Transverse colon (tissue), 4 donors: ENCODE data around the gene ATG7. TPM values are rescaled to one million over a fixed set of nuclear protein-coding genes. Genes with fewer than 3 reads are reported as not detected.

Experiments
- DNase-seq: peaks from one replicate; pipeline ENCODE4 v3.0.0-alpha.2; 2019
- H3K27ac ChIP-seq, 4 donors: fragments of 200-600 bp; sonication (generic); 2 replicates each; pipeline ENCODE4 v1.5.1; 2016 to 2018; ENCODE audit warnings: inconsistent platforms in 4 of 4
- H3K27me3 ChIP-seq: fragments of 200-600 bp; sonication (generic); 2 replicates; pipeline ENCODE4 v1.5.1; 2017; ENCODE audit warnings: inconsistent platforms
- H3K36me3 ChIP-seq, 4 donors: fragments of 200-600 bp; sonication (generic); 2 replicates each; pipeline ENCODE4 v1.5.1; 2017 to 2019; ENCODE audit warnings: inconsistent platforms in 4 of 4
- H3K4me1 ChIP-seq, 4 donors: fragments of 200-600 bp; sonication (generic); 2 replicates each; pipeline ENCODE4 v1.5.1; 2017 to 2020; ENCODE audit warnings: inconsistent platforms in 4 of 4
- H3K4me3 ChIP-seq, 4 donors: fragments of 200-600 bp; sonication (generic); 1 replicate in 1 of 4; 2 replicates in 3 of 4; pipeline versions ENCODE4 v1.5.1 to v1.6.1; 2017 to 2019; ENCODE audit warnings: inconsistent platforms in 4 of 4
- H3K9me3 ChIP-seq, 2 donors: fragments of 200-600 bp; sonication (generic); 2 replicates each; pipeline ENCODE4 v1.5.1; 2017 to 2019; ENCODE audit warnings: inconsistent platforms in 2 of 2
- CTCF ChIP-seq, 5 experiments: fragments of 200-600 bp in 3 of 5; fragments of 450-650 bp in 2 of 5; sonication (generic) in 3 of 5; IDR thresholded peaks; 1 replicate in 2 of 5; 2 replicates in 3 of 5; pipeline ENCODE4 v1.5.1; 2016 to 2017; ENCODE audit warnings: antibody characterized with exemption in 5 of 5, inconsistent platforms in 3 of 5, mild to moderate bottlenecking in 2 of 5, moderate library complexity in 1 of 5
- EP300 ChIP-seq: sonication (generic); formaldehyde crosslinking; IDR thresholded peaks from one replicate; pipeline ENCODE4 v1.6.1; 2017; ENCODE audit warnings: antibody characterized with exemption, low read depth
- POLR2A ChIP-seq: fragments of 450-650 bp; IDR thresholded peaks from one replicate; pipeline ENCODE4 v1.6.1; 2016; ENCODE audit warnings: antibody characterized with exemption, mild to moderate bottlenecking, moderate library complexity
- POLR2AphosphoS5 ChIP-seq, 3 donors: sonication (generic); formaldehyde crosslinking; IDR thresholded peaks; one replicate each; pipeline ENCODE4 v1.6.1; 2016; ENCODE audit warnings: antibody characterized with exemption in 3 of 3
- WGBS, 2 donors: methylation state at CpG; one replicate each; pipeline ENCODE4 v1.1.5; 2018; ENCODE audit warnings: low coverage in 1 of 2; 5-methylcytosine and 5-hydroxymethylcytosine counted together
- in situ Hi-C, 4 donors: fragments of 200-750 bp; cut with MboI; loops; one replicate each; pipeline versions ENCODE4 v1.15.0 to v1.15.1; 2017; ENCODE audit warnings: low sequenced_read_pairs in 3 of 4, low pct_ligation_motif_present in 1 of 4, low pct_unique_long_range_greater_than_20kb in 1 of 4
- intact Hi-C: fragments of 100-400 bp; cut with DNase I; formaldehyde crosslinking; loops from one replicate; pipeline ENCODE4 v1.15.1; 2023; ENCODE audit warnings: low total_unique reads
- total RNA-seq, 4 donors: library from RNA; depleted of rRNA; stranded (reverse); fragments of >200 nt; gene quantifications; one replicate each; pipeline ENCODE4 v1.1.0, GENCODE V29; 2016

Gene ATG7
- total RNA-seq, 4 donors from 2014 or later, result 44.5 to 122 (median 75.0) TPM

GRCh38 chr3:11565492-11565891 lies 293.3 kb downstream of the ATG7 start:
- no peak for DNase-seq
- H3K27ac ChIP-seq, result no peak overlapping the region
- no peaks in the 10 kb centered on the region for H3K27me3 ChIP-seq
- intact Hi-C loops, result no loop called here
- 99% methylated on average over 12 of the region's 12 CpGs; no CpG with 5 or more reads in 1 of the 2 donors for WGBS, 2 donors
- TF ChIP-seq POLR2A (no peak), EP300 (no peak), POLR2AphosphoS5 (IDR thresholded peaks at IDR 0.05) (no peak), CTCF (IDR thresholded peaks at IDR 0.05) (no peak)
- in situ Hi-C loops, result no loop called here
- no peaks in the 10 kb centered on the region for H3K9me3 ChIP-seq
- no peak overlapping the region for H3K4me3 ChIP-seq
- H3K4me1 ChIP-seq, result peaks cover 9 to 37% (median 15%) of the 10 kb centered on the region in 4 donors
- H3K36me3 ChIP-seq, result peaks cover 0 to 12% (median 0%) of the 10 kb centered on the region in 4 donors

GRCh38 chr3:11565932-11566331 lies 293.7 kb downstream of the ATG7 start:
- 96 to 98% methylated on average over 7 to 9 of the region's 9 CpGs for WGBS, 2 donors
- no peak overlapping the region for H3K4me3 ChIP-seq
- intact Hi-C loops, result no loop called here
- H3K9me3 ChIP-seq, result no peaks in the 10 kb centered on the region
- peaks cover 10 to 37% (median 14%) of the 10 kb centered on the region in 4 donors for H3K4me1 ChIP-seq
- H3K36me3 ChIP-seq, result peaks cover 0 to 12% (median 0%) of the 10 kb centered on the region in 4 donors
- no peaks in the 10 kb centered on the region for H3K27me3 ChIP-seq
- no peak overlapping the region for H3K27ac ChIP-seq
- TF ChIP-seq POLR2AphosphoS5 (IDR thresholded peaks at IDR 0.05) (no peak), POLR2A (no peak), EP300 (no peak), CTCF (IDR thresholded peaks at IDR 0.05) (no peak)
- no peak for DNase-seq
- in situ Hi-C loops, result no loop called here

GRCh38 chr3:11566478-11566877 lies 294.3 kb downstream of the ATG7 start:
- H3K9me3 ChIP-seq, result no peaks in the 10 kb centered on the region
- TF ChIP-seq EP300, result no peak
- no peak for TF ChIP-seq POLR2AphosphoS5 (IDR thresholded peaks at IDR 0.05)
- no peak for TF ChIP-seq CTCF (IDR thresholded peaks at IDR 0.05)
- TF ChIP-seq POLR2A, result no peak
- intact Hi-C loops, result no loop called here
- DNase-seq, result no peak
- no peak overlapping the region for H3K27ac ChIP-seq
- in situ Hi-C loops, result no loop called here
- no peak overlapping the region for H3K4me3 ChIP-seq
- H3K4me1 ChIP-seq, result peaks cover 5 to 33% (median 12%) of the 10 kb centered on the region in 4 donors
- peaks cover 0 to 12% (median 0%) of the 10 kb centered on the region in 4 donors for H3K36me3 ChIP-seq
- H3K27me3 ChIP-seq, result no peaks in the 10 kb centered on the region
- 91 to 96% methylated on average over 12 to 20 of the region's 20 CpGs for WGBS, 2 donors

GRCh38 chr3:11566916-11567315 lies 294.7 kb downstream of the ATG7 start:
- Histone ChIP-seq H3K4me3 (no peak overlapping the region), H3K27ac (peak overlapping the region in 3 of 4 donors; percentile 25 to 84 (median 83)), H3K9me3 (no peaks in the 10 kb centered on the region), H3K27me3 (no peaks in the 10 kb centered on the region), H3K36me3 (peaks cover 0 to 12% (median 0%) of the 10 kb centered on the region in 4 donors), H3K4me1 (peaks cover under 1 to 31% (median 11%) of the 10 kb centered on the region in 4 donors)
- 84 to 88% methylated on average over 5 to 17 of the region's 17 CpGs for WGBS, 2 donors
- intact Hi-C loops, result no loop called here
- in situ Hi-C loops, result no loop called here
- no peak for DNase-seq
- TF ChIP-seq POLR2A, result no peak
- no peak for TF ChIP-seq POLR2AphosphoS5 (IDR thresholded peaks at IDR 0.05)
- TF ChIP-seq EP300, result no peak
